HG02759 (cell line): ENCODE measurements around the gene LIMK2.

Experiments
- ATAC-seq: cut with Tn5 transposase; IDR thresholded peaks from one replicate; pipeline ENCODE4 v1.9.1; 2021; ENCODE audit warnings: mild to moderate bottlenecking, moderate library complexity; ENCODE audit not compliant: unreplicated experiment

The LIMK2 gene

GRCh38 chr22:31271026-31271425, 58.9 kb downstream of the LIMK2 start:
- ATAC-seq, result no peak

- no peak for ATAC-seq
Measured at GRCh38 chr22:31271485-31271884, 59.4 kb downstream of the LIMK2 start.

DNA sequence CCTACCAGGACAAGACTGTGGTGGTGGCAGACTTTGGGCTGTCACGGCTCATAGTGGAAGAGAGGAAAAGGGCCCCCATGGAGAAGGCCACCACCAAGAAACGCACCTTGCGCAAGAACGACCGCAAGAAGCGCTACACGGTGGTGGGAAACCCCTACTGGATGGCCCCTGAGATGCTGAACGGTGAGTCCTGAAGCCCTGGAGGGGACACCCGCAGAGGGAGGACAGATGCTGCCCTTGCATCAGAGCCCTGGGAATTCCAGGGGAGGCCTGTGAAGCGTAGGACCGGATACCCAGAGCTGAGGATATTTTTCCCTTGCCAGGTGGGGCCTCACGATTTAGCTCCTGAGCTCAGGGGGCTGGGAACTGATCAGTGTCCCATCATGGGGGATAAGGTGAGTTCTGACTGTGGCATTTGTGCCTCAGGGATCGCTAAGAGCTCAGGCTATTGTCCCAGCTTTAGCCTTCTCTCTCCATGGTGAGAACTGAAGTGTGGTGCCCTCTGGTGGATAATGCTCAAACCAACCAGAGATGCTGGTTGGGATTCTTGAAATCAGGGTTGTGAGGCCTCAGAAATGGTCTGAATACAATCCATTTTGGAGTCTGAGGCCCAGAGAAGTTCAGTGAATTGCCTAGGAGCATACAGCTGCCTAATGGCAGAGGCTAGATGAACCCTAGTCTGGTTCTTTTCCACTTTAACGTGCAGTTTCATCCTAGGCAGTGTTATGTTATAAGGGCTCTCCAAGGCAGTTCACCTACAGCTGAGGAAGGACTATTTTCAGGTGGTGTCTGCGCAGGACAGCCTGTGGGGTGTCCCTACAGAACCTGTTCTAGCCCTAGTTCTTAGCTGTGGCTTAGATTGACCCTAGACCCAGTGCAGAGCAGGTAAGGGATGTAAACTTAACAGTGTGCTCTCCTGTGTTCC, 60.7 kb downstream of the LIMK2 start:
- no peak for ATAC-seq

- no peak for ATAC-seq
Measured at GRCh38 chr22:31274017-31274416, 61.9 kb downstream of the LIMK2 start.

DNA sequence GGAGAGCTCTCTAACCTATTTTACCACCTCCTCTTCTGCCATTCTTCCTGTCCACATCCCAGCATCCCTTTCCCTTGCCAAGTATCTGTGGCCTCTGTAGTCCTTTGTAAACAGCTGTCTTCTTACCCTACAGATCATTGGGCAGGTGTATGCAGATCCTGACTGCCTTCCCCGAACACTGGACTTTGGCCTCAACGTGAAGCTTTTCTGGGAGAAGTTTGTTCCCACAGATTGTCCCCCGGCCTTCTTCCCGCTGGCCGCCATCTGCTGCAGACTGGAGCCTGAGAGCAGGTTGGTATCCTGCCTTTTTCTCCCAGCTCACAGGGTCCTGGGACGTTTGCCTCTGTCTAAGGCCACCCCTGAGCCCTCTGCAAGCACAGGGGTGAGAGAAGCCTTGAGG, 62.9 kb downstream of the LIMK2 start:
- no peak for ATAC-seq

DNA sequence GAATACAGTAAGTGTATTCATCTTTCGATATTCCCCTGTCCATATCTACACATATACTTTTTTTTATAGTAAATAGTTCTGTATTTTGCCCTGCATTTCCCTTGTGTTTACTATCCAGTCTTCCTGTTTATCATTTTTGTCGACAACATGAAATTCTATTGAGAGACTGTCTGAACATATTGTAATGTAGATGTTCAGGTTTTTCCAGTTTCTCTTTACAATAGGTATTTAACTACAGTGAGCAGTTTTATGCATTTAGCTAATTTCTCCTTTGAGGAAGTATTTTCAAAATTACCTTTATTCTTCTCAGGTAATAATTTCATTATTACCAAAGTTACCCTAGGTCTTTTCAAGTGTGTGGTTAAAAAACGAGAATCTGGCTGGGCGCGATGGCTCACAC, 63.5 kb downstream of the LIMK2 start:
- ATAC-seq, result no peak

DNA sequence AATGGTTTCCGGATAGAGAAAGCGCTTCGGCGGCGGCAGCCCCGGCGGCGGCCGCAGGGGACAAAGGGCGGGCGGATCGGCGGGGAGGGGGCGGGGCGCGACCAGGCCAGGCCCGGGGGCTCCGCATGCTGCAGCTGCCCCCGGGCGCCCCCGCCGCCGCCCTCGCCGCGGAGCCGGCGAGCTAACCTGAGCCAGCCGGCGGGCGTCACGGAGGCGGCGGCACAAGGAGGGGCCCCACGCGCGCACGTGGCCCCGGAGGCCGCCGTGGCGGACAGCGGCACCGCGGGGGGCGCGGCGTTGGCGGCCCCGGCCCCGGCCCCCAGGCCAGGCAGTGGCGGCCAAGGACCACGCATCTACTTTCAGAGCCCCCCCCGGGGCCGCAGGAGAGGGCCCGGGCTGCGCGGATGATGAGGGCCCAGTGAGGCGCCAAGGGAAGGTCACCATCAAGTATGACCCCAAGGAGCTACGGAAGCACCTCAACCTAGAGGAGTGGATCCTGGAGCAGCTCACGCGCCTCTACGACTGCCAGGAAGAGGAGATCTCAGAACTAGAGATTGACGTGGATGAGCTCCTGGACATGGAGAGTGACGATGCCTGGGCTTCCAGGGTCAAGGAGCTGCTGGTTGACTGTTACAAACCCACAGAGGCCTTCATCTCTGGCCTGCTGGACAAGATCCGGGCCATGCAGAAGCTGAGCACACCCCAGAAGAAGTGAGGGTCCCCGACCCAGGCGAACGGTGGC, 64.5 kb downstream of the LIMK2 start:
- ATAC-seq, result no peak

DNA sequence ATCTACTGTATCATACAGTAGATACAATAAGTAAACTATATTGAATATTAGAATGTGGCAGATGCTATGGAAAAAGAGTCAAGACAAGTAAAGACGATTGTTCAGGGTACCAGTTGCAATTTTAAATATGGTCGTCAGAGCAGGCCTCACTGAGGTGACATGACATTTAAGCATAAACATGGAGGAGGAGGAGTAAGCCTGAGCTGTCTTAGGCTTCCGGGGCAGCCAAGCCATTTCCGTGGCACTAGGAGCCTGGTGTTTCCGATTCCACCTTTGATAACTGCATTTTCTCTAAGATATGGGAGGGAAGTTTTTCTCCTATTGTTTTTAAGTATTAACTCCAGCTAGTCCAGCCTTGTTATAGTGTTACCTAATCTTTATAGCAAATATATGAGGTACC, 65.6 kb downstream of the LIMK2 start:
- ATAC-seq, result no peak

GRCh38 chr22:31278151-31278621, 66.1 kb downstream of the LIMK2 start:
- no peak for ATAC-seq

DNA sequence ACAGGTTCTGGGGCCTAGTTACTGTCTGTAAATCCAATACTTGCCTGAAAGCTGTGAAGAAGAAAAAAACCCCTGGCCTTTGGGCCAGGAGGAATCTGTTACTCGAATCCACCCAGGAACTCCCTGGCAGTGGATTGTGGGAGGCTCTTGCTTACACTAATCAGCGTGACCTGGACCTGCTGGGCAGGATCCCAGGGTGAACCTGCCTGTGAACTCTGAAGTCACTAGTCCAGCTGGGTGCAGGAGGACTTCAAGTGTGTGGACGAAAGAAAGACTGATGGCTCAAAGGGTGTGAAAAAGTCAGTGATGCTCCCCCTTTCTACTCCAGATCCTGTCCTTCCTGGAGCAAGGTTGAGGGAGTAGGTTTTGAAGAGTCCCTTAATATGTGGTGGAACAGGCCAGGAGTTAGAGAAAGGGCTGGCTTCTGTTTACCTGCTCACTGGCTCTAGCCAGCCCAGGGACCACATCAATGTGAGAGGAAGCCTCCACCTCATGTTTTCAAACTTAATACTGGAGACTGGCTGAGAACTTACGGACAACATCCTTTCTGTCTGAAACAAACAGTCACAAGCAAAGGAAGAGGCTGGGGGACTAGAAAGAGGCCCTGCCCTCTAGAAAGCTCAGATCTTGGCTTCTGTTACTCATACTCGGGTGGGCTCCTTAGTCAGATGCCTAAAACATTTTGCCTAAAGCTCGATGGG, 66.7 kb downstream of the LIMK2 start:
- no peak for ATAC-seq

DNA sequence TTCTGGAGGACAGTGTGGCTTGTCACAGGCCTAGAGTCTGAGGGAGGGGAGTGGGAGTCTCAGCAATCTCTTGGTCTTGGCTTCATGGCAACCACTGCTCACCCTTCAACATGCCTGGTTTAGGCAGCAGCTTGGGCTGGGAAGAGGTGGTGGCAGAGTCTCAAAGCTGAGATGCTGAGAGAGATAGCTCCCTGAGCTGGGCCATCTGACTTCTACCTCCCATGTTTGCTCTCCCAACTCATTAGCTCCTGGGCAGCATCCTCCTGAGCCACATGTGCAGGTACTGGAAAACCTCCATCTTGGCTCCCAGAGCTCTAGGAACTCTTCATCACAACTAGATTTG, 67.2 kb downstream of the LIMK2 start:
- no peak for ATAC-seq

GRCh38 chr22:31279821-31280505, 67.9 kb downstream of the LIMK2 start:
- no peak for ATAC-seq

DNA sequence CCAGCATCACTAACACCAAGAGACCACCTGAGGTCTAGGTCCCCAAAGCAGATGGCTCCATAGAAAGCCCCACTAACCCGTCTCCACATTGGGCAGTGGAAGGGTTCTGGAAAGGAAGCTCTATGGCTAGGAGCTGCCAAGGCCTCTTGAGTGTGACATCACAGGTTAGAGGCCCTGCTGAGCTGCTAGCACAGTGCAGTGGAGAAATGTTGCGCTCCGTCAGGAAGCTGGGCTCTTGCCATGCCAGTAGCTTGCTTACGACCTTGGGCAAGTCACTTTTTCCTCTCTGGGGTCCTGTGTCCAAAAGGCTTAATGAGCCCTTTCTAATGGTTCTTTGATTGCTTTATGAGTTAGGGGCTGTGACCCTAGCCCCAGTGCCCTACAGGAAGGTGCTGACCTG, 69.6 kb downstream of the LIMK2 start:
- no peak for ATAC-seq

DNA sequence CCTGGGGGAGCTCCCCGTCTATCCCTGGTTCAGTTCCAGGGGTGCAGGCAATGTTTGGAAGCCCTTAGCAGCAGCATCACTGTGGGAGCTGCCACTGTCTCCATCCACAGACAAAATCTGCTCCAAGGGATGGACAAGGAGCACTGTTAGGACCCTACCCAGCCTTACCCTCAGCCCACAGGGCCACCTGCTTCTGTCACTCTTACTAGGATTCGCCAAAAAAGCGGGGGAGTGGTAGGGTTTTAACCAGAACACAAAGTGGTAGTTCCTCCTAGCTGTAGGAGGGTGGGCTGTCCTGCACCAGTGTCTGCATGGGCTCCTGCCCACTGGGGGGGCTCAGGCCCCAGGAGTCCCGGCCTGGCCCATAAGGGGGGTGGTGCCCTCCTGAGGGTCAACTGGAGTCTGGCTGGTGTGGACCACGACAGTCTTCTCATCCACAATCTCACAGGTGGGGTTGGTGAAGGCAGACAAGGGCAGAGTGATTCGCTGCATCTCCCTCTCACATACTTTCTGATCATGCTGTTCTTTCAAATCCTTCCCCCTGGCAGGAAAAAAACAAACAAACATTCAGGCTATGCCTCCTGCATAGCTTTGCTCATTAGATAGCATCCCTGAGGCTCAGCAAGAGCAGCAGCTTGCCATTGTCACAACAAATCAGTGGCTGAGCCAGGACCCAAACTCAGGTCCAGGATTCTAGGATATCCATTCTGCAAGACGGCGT, 70.8 kb downstream of the LIMK2 start:
- ATAC-seq, result no peak

- no peak for ATAC-seq
Measured at GRCh38 chr22:31284281-31285155, 72.4 kb downstream of the LIMK2 start.

DNA sequence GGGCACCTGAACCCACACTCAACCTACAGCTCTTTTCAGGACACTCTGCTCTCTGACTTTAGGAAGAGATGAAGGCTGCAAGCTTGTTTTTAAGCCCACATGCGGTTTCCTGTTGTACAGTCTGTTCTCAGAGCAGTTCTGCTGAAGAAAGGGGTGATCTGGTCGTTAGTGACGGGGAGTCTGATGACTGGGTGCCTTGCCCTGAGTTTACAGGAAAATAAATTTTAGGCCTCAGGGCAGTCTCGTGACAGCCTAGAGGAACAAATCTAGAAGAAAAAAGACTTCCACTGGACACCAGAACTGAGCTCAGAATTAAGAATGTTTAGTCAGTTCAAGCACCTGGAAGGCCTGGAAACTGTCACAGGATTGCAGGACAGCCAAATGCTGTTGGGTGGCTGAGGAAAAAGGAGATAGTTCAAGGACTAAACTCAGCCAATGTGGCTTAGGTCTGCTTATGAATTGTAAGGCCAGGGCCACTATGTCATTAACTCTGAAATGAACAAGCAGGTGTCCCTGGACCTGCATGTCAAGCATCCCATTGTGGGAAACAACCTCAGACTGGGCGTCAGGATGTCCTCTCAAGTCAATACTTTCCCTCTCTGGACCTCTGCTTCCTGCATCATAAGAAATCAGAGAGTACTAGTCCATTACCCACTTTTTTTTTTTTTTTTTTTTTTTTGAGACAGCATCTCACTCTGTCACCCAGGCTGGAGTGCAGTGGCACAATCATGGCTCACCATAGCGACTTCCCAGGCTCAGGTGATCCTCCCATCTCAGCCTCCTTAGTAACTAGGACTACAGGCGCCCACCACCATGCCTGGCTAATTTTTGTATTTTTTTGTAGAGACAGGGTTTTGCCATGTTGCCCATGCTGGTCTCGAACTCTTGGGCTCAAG, 74.5 kb downstream of the LIMK2 start:
- no peak for ATAC-seq

DNA sequence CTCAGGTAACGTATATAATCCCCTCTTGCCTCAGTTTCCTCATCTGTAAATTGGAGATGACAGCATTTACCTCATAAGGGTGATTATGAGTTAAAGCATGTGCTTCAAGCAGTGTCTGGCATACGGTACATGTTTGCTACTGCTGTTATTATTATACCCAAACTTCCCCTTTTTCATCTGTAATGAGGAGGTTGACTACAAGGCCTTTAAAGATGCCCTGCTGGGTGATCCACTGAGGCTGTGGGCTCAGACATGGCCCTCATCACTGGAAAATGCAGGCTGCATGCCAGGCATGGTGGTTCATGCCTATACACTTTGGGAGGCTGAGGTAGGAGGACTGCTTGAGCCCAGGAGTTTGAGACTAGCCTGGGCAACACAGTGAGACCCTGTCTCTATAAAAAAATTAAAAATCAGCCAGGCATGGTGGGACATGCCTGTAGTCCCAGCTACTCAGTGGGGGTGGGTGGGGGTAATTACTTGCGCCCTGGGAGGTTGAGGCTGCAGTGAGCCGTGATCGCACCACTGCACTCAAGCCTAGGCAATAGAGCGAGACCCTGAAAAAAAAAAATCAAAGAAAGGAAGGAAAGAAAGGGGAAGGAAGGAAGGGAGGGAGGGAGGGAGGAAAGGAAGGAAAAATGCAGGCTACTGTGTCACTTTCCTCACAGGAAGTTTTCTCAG, 75.9 kb downstream of the LIMK2 start:
- ATAC-seq, result no peak
